HFFc6 (cell line): ENCODE results near the gene NUMB. TPM values are rescaled to one million over a fixed set of nuclear protein-coding genes. Genes with fewer than 3 reads are reported as not detected.

Experiments
- DNase-seq: peaks from one replicate; pipeline ENCODE4 v3.0.0-alpha.2; 2018
- H3K27ac Mint-ChIP-seq: 2 replicates; pipeline ENCODE4 v1.8.0; 2020; ENCODE audit warnings: mild to moderate bottlenecking, mixed read lengths
- H3K27me3 Mint-ChIP-seq: 2 replicates; pipeline ENCODE4 v1.8.0; 2021; ENCODE audit warnings: mild to moderate bottlenecking, moderate library complexity, mixed read lengths; ENCODE audit not compliant: insufficient read depth
- H3K36me3 Mint-ChIP-seq: 2 replicates; pipeline ENCODE4 v1.8.0; 2021; ENCODE audit warnings: low read depth, mixed read lengths
- H3K4me1 Mint-ChIP-seq: 2 replicates; pipeline ENCODE4 v1.8.0; 2020; ENCODE audit warnings: low read depth, mixed read lengths
- H3K4me3 Mint-ChIP-seq: 2 replicates; pipeline ENCODE4 v1.8.0; 2020; ENCODE audit warnings: mild to moderate bottlenecking, moderate library complexity, mixed read lengths
- H3K9me3 Mint-ChIP-seq: 2 replicates; pipeline ENCODE4 v1.8.0; 2020; ENCODE audit warnings: mild to moderate bottlenecking, mixed read lengths
- CTCF ChIP-seq: fragments of 200-600 bp; sonication (generic); IDR thresholded peaks from 2 replicates; pipeline ENCODE4 v1.5.0; 2021; ENCODE audit warnings: antibody characterized with exemption, mild to moderate bottlenecking
- total RNA-seq, 6 experiments: library from RNA; stranded (reverse); fragmentation: NEBNext Ultra II Directional; extraction: Animal tissue kit (Norgen Biotek cat#: 25700); gene quantifications; 2 replicates in 1 of 6; 3 replicates in 5 of 6; pipeline ENCODE4 v1.2.3, GENCODE V29; 2021

Gene NUMB
- total RNA-seq, 6 experiments from 2014 or later, result 60.1 to 80.8 (median 71.4) TPM

DNA sequence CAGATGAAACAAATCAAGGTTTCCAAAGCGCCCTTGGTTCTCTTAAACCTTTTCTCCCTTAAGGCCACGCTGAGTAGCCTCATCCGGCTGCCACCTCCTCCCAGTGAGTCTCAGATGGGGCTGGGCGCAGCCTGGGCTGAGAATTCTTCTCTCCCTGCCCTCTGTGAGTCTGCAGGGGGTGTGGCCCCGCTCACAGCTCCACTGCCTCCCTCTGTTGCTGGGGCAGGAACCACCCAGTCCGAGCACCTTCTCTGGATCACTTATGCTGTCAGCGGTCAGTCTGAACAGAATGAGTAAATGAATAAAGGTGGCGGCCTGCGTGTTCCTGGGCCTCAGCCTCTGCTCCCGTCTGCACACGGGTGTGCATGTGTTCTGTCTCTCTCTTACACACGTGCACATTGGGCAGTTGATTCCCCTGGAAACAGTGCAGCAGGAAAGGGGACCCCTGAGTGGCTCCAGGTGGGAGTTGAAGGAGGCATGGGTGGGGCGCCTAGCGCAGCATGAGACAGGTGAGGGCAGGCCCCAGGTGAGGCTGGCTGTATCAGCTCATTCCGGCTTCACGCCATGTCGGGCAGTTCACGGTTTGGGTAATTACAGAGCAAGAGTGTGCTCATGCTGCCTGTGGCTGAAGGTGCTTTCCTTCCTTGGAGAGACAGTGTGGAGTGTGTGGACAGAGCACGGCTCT lies 216.7 kb downstream of the NUMB start:
- Mint-ChIP-seq H3K4me1 (peaks cover 31% of the 10 kb centered on the region), H3K9me3 (no peaks in the 10 kb centered on the region), H3K27ac (no peak overlapping the region), H3K36me3 (no peaks in the 10 kb centered on the region), H3K27me3 (peaks cover 24% of the 10 kb centered on the region), H3K4me3 (no peak overlapping the region)
- TF ChIP-seq CTCF, result no peak
- no peak for DNase-seq

DNA sequence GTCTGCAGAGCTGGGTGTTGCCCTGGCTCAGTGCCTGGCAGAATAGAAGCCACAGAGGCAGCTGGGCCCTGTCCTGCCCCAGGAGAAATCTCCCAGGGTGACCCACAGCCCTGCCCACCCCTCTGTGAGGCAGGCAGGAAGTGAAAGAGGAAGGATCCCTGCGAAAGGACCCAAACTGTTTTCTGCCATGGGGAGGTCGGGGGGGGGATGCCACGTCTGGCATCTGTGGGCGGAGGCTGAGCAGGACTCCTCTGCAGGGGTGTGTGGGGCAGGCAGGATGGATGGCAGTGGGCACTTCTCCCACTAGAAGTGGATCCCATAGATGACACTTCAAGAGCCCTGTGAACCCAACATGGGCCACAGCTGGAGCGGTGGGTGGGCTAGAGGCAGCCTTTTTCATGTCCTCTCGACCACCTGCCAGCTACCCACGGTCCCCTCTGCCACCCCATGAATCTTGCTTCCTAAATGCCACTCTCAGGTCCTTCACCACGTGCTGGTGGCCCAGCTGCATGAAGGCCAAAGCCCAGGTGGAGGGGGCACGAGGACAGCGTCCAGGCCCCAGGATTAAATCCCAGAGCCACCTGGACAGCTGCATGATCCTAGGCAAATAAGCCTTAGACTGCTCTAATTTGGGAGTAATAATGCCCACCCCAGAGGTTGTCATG lies 217.4 kb downstream of the NUMB start:
- H3K27ac Mint-ChIP-seq, result no peak overlapping the region
- no peak for DNase-seq
- no peaks in the 10 kb centered on the region for H3K36me3 Mint-ChIP-seq
- TF ChIP-seq CTCF, result no peak
- H3K4me3 Mint-ChIP-seq, result no peak overlapping the region
- peaks cover 27% of the 10 kb centered on the region for H3K4me1 Mint-ChIP-seq
- H3K27me3 Mint-ChIP-seq, result peaks cover 28% of the 10 kb centered on the region
- H3K9me3 Mint-ChIP-seq, result no peaks in the 10 kb centered on the region

- H3K27me3 Mint-ChIP-seq, result peaks cover 40% of the 10 kb centered on the region
- TF ChIP-seq CTCF, result no peak
- no peak overlapping the region for H3K27ac Mint-ChIP-seq
- DNase-seq, result peak; percentile 18
- peak overlapping the region; percentile 79 for H3K4me3 Mint-ChIP-seq
- peaks cover 27% of the 10 kb centered on the region for H3K4me1 Mint-ChIP-seq
- H3K36me3 Mint-ChIP-seq, result no peaks in the 10 kb centered on the region
- H3K9me3 Mint-ChIP-seq, result no peaks in the 10 kb centered on the region
Observed at GRCh38 chr14:73239393-73240241, 218.7 kb downstream of the NUMB start.

- H3K4me1 Mint-ChIP-seq, result peaks cover 27% of the 10 kb centered on the region
- TF ChIP-seq CTCF, result no peak
- no peak for DNase-seq
- no peaks in the 10 kb centered on the region for H3K9me3 Mint-ChIP-seq
- H3K27ac Mint-ChIP-seq, result no peak overlapping the region
- H3K4me3 Mint-ChIP-seq, result peak overlapping the region; percentile 83; the same call in 1 of the 2 replicates
- no peaks in the 10 kb centered on the region for H3K36me3 Mint-ChIP-seq
- H3K27me3 Mint-ChIP-seq, result peaks cover 44% of the 10 kb centered on the region
Observed at GRCh38 chr14:73238941-73239340, 219.4 kb downstream of the NUMB start.

DNA sequence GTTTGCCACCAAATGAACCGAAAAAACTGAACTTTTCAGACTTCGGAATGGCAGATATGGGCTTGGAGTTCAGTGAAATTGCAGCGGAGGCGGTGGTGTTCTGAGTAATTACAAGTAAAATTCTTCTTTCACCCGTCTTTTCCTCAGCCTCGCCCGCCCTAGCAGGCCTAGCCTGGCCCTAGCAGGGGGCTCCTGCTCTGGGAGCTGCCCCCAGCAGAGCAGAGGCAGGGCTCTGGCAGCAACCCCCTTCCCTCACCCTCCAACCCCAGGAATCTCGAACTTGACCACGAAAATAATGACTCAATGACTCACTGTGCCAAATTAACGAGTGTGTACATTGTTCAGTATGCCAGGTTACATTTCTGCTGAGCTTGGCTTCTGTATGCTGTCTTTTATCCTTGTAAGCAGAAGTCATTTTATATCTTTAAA lies 219.9 kb downstream of the NUMB start:
- DNase-seq, result peak; percentile 63
- Mint-ChIP-seq H3K36me3 (no peaks in the 10 kb centered on the region), H3K4me1 (peaks cover 27% of the 10 kb centered on the region), H3K9me3 (no peaks in the 10 kb centered on the region), H3K4me3 (peak overlapping the region; percentile 83), H3K27me3 (peaks cover 44% of the 10 kb centered on the region), H3K27ac (no peak overlapping the region)
- TF ChIP-seq CTCF, result no peak
